GM21360 (cell line): ENCODE data around the gene S100PBP.

ENCODE experiments used
- ATAC-seq: cut with Tn5 transposase; IDR thresholded peaks from one replicate; pipeline ENCODE4 v1.9.1; 2021; ENCODE audit warnings: mild to moderate bottlenecking, moderate library complexity; ENCODE audit not compliant: unreplicated experiment

S100PBP gene

DNA sequence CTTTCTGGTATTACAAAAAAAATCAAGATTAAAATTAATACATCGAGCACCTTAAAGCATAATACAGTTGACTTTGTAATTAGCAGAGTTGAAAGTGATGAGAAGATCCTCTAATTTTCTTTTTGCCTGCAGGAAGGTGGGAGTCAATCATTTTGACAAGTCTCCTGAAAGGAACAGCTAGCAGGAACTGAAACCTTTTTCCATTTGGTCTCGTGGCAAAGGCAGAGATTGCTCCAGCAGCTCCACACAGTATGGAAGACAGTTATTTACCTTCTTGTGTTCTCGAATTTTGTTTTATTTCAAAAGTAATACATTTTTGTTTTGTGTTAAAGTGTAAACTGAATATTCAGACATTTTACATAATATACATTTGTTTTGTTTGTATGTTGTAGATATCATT, 7.7 kb downstream of the S100PBP start:
- ATAC-seq = no peak

DNA sequence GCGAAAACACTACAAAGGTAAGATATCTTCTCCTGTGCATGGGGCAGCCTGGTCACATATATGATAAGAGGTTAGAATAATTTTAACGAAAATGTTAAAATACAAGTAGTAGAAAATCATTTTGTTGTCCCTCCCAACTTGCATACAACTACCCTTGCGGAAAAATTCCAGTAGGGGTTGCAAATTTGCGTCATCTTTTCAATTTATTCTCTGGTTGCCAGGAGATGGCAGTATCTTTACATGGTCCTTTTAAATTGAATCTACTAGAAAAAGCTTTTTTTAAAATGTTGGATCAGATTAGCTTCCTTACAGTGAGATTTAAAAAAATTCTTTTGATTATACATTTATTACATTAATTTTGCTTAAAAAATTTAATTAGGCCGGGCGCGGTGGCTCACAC, 10.9 kb downstream of the S100PBP start:
- no peak for ATAC-seq

DNA sequence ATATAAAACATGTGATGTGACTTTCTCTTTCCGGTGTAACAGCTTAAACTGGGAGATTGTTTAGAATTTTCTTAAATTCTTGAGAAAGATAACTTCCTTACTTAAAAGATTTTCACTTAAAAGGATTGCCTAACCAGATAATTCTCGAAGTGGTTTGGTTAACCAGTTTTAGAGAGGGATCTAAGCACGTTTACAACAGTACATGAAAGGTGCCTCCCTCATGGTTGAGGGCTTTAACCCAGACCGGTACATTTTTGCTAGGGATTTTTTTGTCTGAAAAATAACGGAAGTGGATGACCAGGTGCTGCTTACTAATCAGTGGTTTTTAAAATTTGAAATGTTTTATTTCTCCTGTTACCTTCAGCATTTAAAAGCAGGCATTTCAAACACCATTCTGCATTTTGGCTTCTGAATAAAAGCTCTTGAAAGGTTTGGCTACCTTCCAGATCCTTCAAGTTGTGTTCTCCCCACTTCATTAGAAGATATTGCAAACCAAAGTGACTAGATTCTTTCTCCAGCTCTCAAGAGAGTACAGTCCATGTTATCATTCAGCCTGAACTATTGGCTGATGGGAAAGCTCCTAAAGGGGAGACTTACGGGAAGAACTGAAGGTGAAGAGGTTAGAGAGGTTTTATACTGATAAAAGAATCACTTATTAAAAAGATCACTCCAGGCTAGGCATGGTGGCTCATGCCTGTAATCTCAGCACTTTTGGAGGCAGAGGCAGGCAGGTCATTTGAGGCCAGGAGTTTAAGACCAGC, 12.8 kb downstream of the S100PBP start:
- ATAC-seq = no peak

DNA sequence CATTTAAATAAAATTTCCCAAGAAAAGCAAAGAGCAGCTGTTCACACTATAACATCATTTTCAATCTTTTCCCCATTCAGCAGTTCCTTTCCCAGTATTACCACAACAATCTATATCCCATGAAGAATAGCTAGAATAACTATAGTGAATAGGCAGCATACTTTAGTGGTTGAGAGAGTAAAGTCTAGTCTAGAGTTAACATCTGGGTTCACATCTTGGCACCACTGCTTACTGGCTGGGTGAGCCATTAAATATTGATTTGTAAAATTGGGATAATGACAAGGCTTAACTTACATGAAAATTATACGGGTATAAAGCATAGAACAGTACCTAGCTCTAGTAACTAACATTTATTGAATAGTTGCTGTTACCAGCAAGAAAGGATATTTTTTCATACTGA, 14.4 kb downstream of the S100PBP start:
- no peak for ATAC-seq

GRCh38 chr1:32848354-32849063, 31.1 kb downstream of the S100PBP start:
- ATAC-seq = no peak

DNA sequence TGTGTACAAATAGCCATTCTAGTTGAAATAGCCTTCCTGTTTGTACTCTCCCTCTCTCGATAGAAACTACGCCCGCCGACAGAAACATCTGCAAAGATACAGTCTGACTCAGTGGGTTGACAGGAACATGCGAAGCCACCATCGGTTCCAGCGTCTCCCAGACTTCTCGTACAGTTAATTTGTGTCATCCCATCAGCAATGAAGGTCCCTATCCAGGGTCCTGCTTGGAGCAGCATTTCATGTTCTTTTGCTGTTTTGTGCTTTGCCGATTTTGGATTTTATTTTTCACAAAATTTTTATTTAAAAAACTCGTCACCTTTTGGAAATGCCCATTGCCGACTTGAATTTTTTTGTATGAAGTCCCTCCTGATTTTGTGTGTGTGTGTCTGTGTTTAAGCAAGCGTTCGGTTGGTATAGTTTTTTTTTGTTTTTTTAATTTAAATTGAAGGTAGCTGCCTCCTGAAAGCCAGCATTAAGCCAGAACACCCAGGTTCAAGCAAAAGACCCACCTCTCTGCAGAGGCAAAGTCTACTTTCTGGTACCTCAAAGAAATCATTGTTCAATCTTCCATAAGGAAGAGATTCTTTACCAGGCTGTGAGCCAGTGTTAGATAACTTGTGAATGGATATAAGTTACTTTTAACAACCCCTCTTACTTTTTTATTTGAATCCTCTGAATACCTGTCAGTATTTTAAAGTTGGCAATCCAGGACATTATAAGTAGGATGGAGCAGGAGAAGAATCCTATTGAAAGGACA, 38.6 kb downstream of the S100PBP start:
- ATAC-seq = no peak

DNA sequence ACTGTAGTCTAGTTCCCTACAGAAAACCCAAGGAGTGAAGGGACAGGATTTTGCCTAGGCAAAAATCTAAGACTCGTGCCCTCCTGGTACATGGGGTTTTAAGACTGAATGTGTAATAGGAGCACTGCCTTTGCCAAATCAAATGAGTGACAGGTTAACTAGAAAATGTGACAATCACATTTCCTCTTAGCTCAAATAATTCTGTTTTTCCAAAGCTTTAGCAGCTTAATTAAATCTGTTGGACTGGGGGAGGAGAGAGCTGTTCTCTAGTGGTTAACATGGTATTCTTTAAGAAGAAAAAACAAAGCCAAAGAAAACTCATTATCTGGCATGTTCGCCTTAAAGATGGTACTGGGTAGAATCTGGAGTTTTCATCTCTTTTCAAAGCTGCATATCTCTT, 40.7 kb downstream of the S100PBP start:
- ATAC-seq = no peak

DNA sequence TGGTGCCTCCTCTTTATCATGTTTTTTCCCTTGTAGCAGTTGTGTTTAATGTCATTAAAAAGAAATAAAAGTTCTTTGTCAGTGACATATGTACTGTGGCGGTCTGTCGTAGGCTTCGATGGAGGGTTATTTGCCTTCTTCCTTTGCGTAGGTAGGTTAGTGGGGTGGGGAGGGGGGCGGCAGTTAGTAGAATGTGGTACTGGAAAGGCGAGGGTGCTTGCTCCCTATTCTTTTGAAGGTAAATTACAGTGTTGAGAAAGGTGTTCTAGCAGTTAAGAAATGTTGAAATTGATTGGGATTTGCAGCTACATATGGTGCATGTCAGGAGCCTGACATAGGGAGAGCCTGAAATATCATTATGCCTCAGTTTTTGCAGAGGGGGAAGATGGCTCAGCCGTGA, 41.3 kb downstream of the S100PBP start:
- ATAC-seq = no peak

- no peak for ATAC-seq
Observed at GRCh38 chr1:32859915-32860314, 42.5 kb downstream of the S100PBP start.

GRCh38 chr1:32860566-32860965, 43.1 kb downstream of the S100PBP start:
- no peak for ATAC-seq

DNA sequence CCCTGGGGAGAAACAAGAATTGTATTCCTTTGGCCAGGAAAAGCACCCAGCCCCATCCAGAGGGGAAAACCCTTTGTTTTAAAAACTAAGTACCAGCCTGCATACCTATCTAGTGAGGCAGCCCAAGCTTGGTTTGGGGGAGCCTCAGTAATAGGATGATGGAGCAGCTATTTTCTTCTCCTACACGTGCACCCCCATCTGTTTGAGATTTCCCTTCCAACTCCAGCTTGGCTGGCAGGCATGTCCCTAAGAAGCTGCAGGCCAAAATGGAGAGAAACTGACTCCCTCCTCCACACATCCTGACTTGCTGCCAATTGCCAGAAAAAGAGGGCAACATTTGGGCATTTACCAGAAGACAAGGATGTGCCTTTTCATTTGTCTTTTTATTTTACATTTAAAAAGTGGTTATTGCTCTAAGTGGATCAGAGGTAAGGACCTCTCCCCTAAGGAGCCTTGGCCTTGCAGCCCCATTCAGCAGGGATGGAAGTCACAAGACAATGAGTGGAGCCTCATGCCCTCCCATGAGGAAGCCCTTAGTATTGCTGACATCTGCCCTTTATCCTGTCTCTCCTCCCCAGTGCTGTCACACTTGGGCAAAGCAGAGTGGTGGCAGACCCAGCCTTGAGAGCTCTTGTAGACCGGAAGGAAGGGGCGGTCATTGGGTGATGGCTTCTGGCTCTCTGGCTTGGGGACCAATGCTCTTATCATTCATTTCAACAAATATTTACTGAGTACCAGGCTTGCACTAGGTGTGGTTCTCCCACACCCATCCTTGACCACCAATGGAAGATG, 44.6 kb downstream of the S100PBP start:
- no peak for ATAC-seq

- no peak for ATAC-seq
Observed at GRCh38 chr1:32863218-32863880, 45.9 kb downstream of the S100PBP start.

GRCh38 chr1:32863881-32864245, 46.4 kb downstream of the S100PBP start:
- no peak for ATAC-seq

GRCh38 chr1:32864375-32865019, 47.0 kb downstream of the S100PBP start:
- ATAC-seq = no peak

DNA sequence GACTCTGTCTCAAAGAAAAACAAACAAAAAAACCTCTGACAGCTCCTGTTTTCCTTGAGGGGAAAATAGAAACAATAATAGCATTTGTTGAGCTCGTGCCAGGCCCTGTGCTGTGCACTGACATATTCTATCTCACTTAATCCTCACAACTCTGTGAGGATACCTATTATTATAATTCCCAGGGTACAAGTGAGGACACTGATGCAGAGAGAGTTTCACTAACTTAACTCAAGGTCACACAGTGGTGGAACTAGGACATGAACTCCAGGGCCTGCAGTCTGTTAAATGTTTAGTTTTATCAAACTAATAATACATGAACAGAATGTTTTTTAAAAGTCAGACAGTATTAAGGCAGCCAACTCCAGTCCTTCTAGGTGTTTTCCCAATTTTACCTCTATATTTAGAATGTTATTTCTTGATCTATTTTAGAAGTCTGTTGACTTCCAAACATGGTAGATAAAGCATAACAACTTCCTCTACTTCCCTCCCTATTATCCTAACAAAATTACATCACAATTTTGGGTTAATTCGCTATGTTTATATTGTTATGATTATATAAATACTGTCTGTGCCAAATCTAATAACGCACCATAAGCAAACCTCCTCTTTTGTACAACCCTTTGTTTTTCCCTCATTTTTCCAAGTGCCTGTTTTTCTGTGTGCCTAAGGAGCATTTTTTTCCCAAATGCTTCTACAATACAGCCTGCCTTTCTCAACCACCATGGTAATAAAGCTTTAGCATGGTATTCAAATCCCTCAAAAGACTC, 48.4 kb downstream of the S100PBP start:
- ATAC-seq = no peak

DNA sequence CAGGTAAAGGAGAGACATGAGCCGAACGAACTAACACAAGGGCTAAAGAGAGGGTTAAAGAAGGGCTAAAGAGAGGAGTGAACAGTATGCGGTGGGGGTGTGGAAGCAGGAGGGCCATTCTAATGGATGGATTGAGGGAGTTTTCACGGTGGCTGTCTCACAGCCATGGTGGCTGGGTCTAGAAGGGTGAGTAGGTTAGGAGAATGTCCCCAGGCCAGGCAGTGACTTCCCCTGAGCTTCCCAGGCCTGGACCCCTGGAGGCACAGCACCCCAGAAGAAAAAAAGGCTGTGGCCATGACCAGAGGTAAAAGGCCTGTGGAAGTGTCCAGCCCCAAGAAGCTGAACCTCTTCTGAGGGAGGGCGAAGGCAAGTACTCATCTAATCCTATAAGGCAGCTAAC, 49.7 kb downstream of the S100PBP start:
- no peak for ATAC-seq

DNA sequence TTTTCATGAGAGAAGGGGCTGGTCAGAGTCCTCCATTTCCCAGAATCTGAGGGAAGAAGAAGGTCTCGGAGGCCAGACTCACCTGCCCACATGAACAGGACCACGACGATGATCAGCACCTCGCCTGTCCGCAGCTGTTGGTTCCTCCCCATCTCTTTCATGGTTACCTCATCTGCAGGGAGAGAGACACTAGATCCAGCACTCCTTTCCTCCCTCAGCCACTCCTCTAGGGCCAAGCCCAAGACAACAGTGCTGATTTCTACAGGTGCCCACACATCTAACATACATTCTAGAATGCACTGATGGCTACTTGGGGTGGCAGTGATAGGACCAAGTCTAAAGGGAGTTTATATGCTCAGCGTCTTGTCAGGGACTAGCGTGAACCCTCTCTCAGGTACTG, 50.2 kb downstream of the S100PBP start:
- ATAC-seq = no peak

- ATAC-seq = no peak
Observed at GRCh38 chr1:32868085-32868484, 50.6 kb downstream of the S100PBP start.

DNA sequence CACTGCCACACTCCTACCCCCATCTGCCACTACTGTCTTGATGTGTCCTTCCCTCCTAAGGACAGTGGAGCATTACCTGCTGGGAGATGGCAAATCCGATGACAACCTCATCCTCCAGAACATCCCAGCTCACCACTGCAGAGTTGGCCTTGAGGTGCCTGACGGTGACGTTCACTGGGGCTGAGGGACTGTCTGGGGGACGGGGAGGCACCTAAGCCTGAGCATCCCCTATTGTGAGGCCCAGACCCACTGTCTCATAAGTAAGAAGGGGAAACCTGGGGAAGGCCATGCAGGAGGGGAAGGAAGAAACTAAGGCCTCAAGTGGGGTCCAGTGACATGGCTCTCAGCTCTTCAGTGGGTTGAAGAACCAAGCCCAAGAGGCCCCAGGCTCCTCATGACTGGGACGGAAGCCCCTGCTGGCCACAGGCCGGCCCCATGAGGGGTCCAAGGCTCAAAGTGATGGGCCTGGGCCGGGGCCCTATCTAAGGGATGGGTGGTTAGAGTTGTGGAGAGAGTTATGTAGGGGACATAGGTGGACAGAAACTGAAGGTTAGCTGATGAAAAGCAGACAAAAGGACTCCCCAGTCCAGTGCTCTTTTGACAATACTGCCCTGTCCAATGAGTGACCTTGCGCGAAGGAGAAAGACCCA, 51.5 kb downstream of the S100PBP start:
- ATAC-seq = no peak
